Natural killer cell (primary cell): ENCODE results near the gene BAG5. TPM values are rescaled to one million over a fixed set of nuclear protein-coding genes. Genes with fewer than 3 reads are reported as not detected.
"Not testable (repeated sequence)": the region's sequence is repeated elsewhere in the genome, so short reads cannot be mapped to it uniquely, and the experiment has no call there.

Experiments
- ATAC-seq, 3 donors: fragments of 150-1000 bp in 2 of 3; fragments of 200-7000 bp in 1 of 3; cut with Tn5 transposase; 1 replicate in 1 of 3; 2 replicates in 2 of 3; pipeline ENCODE4 v1.10.0; 2021; ENCODE audit warnings: mild to moderate bottlenecking in 2 of 3, moderate library complexity in 2 of 3
- DNase-seq, 2 donors: peaks; one replicate each; pipeline versions ENCODE4 v3.0.0 to v3.0.0-alpha.2; 2013 to 2021; ENCODE audit warnings: mixed read lengths in 1 of 2
- H3K27ac ChIP-seq: one replicate; pipeline ENCODE4 v1.5.1; 2013; ENCODE audit warnings: mild to moderate bottlenecking, low read length
- H3K27me3 ChIP-seq: one replicate; pipeline ENCODE4 v1.6.1; 2013; ENCODE audit warnings: low read length; ENCODE audit not compliant: control insufficient read depth, insufficient read depth
- H3K36me3 ChIP-seq: one replicate; pipeline ENCODE4 v1.6.1; 2013; ENCODE audit warnings: low read length; ENCODE audit not compliant: control insufficient read depth, insufficient read depth
- H3K4me1 ChIP-seq: one replicate; pipeline ENCODE4 v1.6.1; 2013; ENCODE audit warnings: low read length; ENCODE audit not compliant: control insufficient read depth, insufficient read depth
- H3K4me3 ChIP-seq: one replicate; pipeline ENCODE4 v1.5.1; 2013; ENCODE audit warnings: low read length
- H3K9me3 ChIP-seq: one replicate; pipeline ENCODE4 v1.6.1; 2013; ENCODE audit warnings: low read length; ENCODE audit not compliant: control insufficient read depth, insufficient read depth
- H3K27ac Mint-ChIP-seq, 2 donors: one replicate each; pipeline ENCODE4 v1.8.0; 2022; ENCODE audit warnings: mild to moderate bottlenecking in 2 of 2, mixed read lengths in 2 of 2, moderate library complexity in 1 of 2
- H3K27me3 Mint-ChIP-seq, 2 donors: one replicate each; pipeline ENCODE4 v1.8.0; 2022; ENCODE audit warnings: low read depth in 2 of 2, mixed read lengths in 2 of 2
- H3K36me3 Mint-ChIP-seq: one replicate; pipeline ENCODE4 v1.8.0; 2022; ENCODE audit warnings: mixed read lengths
- H3K4me1 Mint-ChIP-seq, 2 donors: one replicate each; pipeline ENCODE4 v1.8.0; 2022; ENCODE audit warnings: mixed read lengths in 2 of 2
- H3K4me3 Mint-ChIP-seq: one replicate; pipeline ENCODE4 v1.8.0; 2022; ENCODE audit warnings: mild to moderate bottlenecking, moderate library complexity, mixed read lengths
- H3K9me3 Mint-ChIP-seq, 2 donors: one replicate each; pipeline ENCODE4 v1.8.0; 2022; ENCODE audit warnings: mixed read lengths in 2 of 2
- CTCF ChIP-seq: fragments of 200-600 bp; IDR thresholded peaks from one replicate; pipeline ENCODE4 v1.8.0; 2022; ENCODE audit warnings: antibody characterized with exemption
- WGBS: methylation state at CpG from one replicate; pipeline ENCODE4 v1.1.7; 2013; ENCODE audit warnings: missing lambda C conversion rate; ENCODE audit not compliant: insufficient coverage; 5-methylcytosine and 5-hydroxymethylcytosine counted together
- intact Hi-C: fragments of 100-400 bp; cut with micrococcal nuclease; formaldehyde crosslinking; loops from one replicate; pipeline ENCODE4 v1.14.2; 2022
- total RNA-seq, 4 donors: library from RNA; stranded (reverse); fragments of 120-200 nt in 1 of 4; gene quantifications; one replicate each; pipeline versions ENCODE4 v1.2.3 to v1.2.4, GENCODE V29; 2013 to 2022

BAG5 gene
- total RNA-seq, 3 donors from 2014 or later (not counting 1 experiment from before 2014, with no cell fraction given): 36.1 to 48.0 (median 47.0) TPM

- 75% methylated on average over 8 of the region's 10 CpGs for WGBS
- ATAC-seq (no peak), DNase-seq (no peak)
- Mint-ChIP-seq H3K27me3 (peaks cover 0 to 6% of the 10 kb centered on the region in 2 donors), H3K4me1 (peaks cover 0 to 14% of the 10 kb centered on the region in 2 donors), H3K4me3 (no peak overlapping the region), H3K36me3 (no peaks in the 10 kb centered on the region), H3K9me3 (no peaks in the 10 kb centered on the region), H3K27ac (no peak overlapping the region)
- Histone ChIP-seq H3K27me3 (peaks cover 5% of the 10 kb centered on the region), H3K36me3 (no peaks in the 10 kb centered on the region), H3K9me3 (no peaks in the 10 kb centered on the region), H3K27ac (no peak overlapping the region), H3K4me3 (no peak overlapping the region), H3K4me1 (peaks cover 11% of the 10 kb centered on the region)
- TF ChIP-seq CTCF: no peak
- intact Hi-C loops: no loop called here
Measured at GRCh38 chr14:103516426-103517173, 45.9 kb downstream of the BAG5 start.

GRCh38 chr14:103514596-103515421 lies 47.6 kb downstream of the BAG5 start:
- Histone ChIP-seq H3K4me3 (no peak overlapping the region), H3K36me3 (peaks cover 5% of the 10 kb centered on the region), H3K9me3 (no peaks in the 10 kb centered on the region), H3K4me1 (no peaks in the 10 kb centered on the region), H3K27ac (no peak overlapping the region), H3K27me3 (no peaks in the 10 kb centered on the region)
- DNase-seq: no peak
- peaks cover 0 to 10% of the 10 kb centered on the region in 2 donors for H3K4me1 Mint-ChIP-seq
- WGBS: 93% methylated on average over 17 of the region's 18 CpGs
- H3K27ac Mint-ChIP-seq: no peak overlapping the region
- H3K9me3 Mint-ChIP-seq: no peaks in the 10 kb centered on the region
- ATAC-seq: no peak
- no peak for TF ChIP-seq CTCF
- no peaks in the 10 kb centered on the region for H3K36me3 Mint-ChIP-seq
- peaks cover 0 to 3% of the 10 kb centered on the region in 2 donors for H3K27me3 Mint-ChIP-seq
- intact Hi-C loops: no loop called here
- no peak overlapping the region for H3K4me3 Mint-ChIP-seq

GRCh38 chr14:103512701-103513611 lies 49.5 kb downstream of the BAG5 start:
- Histone ChIP-seq H3K4me1 (no peaks in the 10 kb centered on the region), H3K36me3 (peaks cover 9% of the 10 kb centered on the region), H3K27me3 (no peaks in the 10 kb centered on the region), H3K4me3 (no peak overlapping the region), H3K27ac (no peak overlapping the region), H3K9me3 (no peaks in the 10 kb centered on the region)
- no peak overlapping the region for H3K27ac Mint-ChIP-seq
- WGBS: 91% methylated on average over 25 of the region's 25 CpGs
- ATAC-seq (no peak), DNase-seq (no peak)
- H3K4me3 Mint-ChIP-seq: no peak overlapping the region
- H3K9me3 Mint-ChIP-seq: no peaks in the 10 kb centered on the region
- intact Hi-C loops: no loop called here
- H3K4me1 Mint-ChIP-seq: no peaks in the 10 kb centered on the region
- H3K27me3 Mint-ChIP-seq: no peaks in the 10 kb centered on the region
- H3K36me3 Mint-ChIP-seq: no peaks in the 10 kb centered on the region
- TF ChIP-seq CTCF: no peak

- H3K27me3 ChIP-seq, H3K27ac ChIP-seq, ATAC-seq, H3K27ac Mint-ChIP-seq, H3K4me1 Mint-ChIP-seq, H3K9me3 ChIP-seq, H3K4me3 ChIP-seq, H3K4me1 ChIP-seq, H3K9me3 Mint-ChIP-seq, H3K36me3 Mint-ChIP-seq, intact Hi-C loops, H3K36me3 ChIP-seq, DNase-seq, H3K4me3 Mint-ChIP-seq, H3K27me3 Mint-ChIP-seq: not testable (repeated sequence)
- WGBS: 97% methylated on average over 8 of the region's 8 CpGs
Measured at GRCh38 chr14:103512180-103512579, 50.3 kb downstream of the BAG5 start.
